Astrocyte (in vitro differentiated cells and primary cell): ENCODE data around the gene GJA10. TPM values are rescaled to one million over a fixed set of nuclear protein-coding genes. Genes with fewer than 3 reads are reported as not detected.
"Not testable (repeated sequence)": the region's sequence is repeated elsewhere in the genome, so short reads cannot be mapped to it uniquely, and the experiment has no call there.

Experiments used
- DNase-seq: peaks from one replicate; pipeline ENCODE4 v3.0.0-alpha.2; 2010; ENCODE audit warnings: low read depth
- FAIRE-seq: peaks from 2 replicates; lab custom pipeline; 2011; peaks lifted over from hg19 to GRCh38; lab: Jason Lieb, UNC
- H2AFZ ChIP-seq: 2 replicates; pipeline ENCODE4 v1.6.0; 2012; ENCODE audit warnings: low read depth, low read length, inconsistent platforms
- H3K27ac ChIP-seq: 2 replicates; pipeline ENCODE4 v1.5.1; 2011; ENCODE audit warnings: low read depth, low read length, inconsistent platforms
- H3K27me3 ChIP-seq: 2 replicates; pipeline ENCODE4 v1.6.0; 2011; ENCODE audit warnings: low read length, inconsistent platforms; ENCODE audit not compliant: insufficient read depth
- H3K36me3 ChIP-seq: 2 replicates; pipeline ENCODE4 v1.5.1; 2011; ENCODE audit warnings: low read length, inconsistent platforms; ENCODE audit not compliant: insufficient read depth
- H3K4me1 ChIP-seq: 2 replicates; pipeline ENCODE4 v1.5.1; 2011; ENCODE audit warnings: low read length, inconsistent platforms; ENCODE audit not compliant: insufficient read depth
- H3K4me2 ChIP-seq: 2 replicates; pipeline ENCODE4 v1.6.0; 2012; ENCODE audit warnings: low read length, inconsistent platforms
- H3K4me3 ChIP-seq: 2 replicates; pipeline ENCODE4 v1.5.1; 2011; ENCODE audit warnings: low read depth, mild to moderate bottlenecking, low read length, inconsistent platforms; ENCODE audit not compliant: insufficient read depth
- H3K79me2 ChIP-seq: 2 replicates; pipeline ENCODE4 v1.6.0; 2012; ENCODE audit warnings: mild to moderate bottlenecking, low read length, inconsistent platforms; ENCODE audit not compliant: insufficient read depth
- H3K9ac ChIP-seq: 2 replicates; pipeline ENCODE4 v1.6.0; 2012; ENCODE audit warnings: mild to moderate bottlenecking, low read length, inconsistent platforms
- H3K9me3 ChIP-seq: 2 replicates; pipeline ENCODE4 v1.5.1; 2012; ENCODE audit warnings: low read depth, mild to moderate bottlenecking, low read length, inconsistent platforms; ENCODE audit not compliant: insufficient read depth
- H4K20me1 ChIP-seq: 2 replicates; pipeline ENCODE4 v1.6.0; 2012; ENCODE audit warnings: low read length, inconsistent platforms; ENCODE audit not compliant: insufficient read depth
- H3K27ac Mint-ChIP-seq: one replicate; pipeline ENCODE4 v1.8.0; 2021; ENCODE audit warnings: mild to moderate bottlenecking, mixed read lengths; ENCODE audit not compliant: unreplicated experiment
- H3K27me3 Mint-ChIP-seq: one replicate; pipeline ENCODE4 v1.8.0; 2021; ENCODE audit warnings: low read depth, mixed read lengths; ENCODE audit not compliant: unreplicated experiment
- H3K36me3 Mint-ChIP-seq: one replicate; pipeline ENCODE4 v1.8.0; 2021; ENCODE audit warnings: low read depth, mixed read lengths; ENCODE audit not compliant: unreplicated experiment
- H3K4me1 Mint-ChIP-seq: one replicate; pipeline ENCODE4 v1.8.0; 2021; ENCODE audit warnings: low read depth, mixed read lengths; ENCODE audit not compliant: unreplicated experiment
- H3K4me3 Mint-ChIP-seq: one replicate; pipeline ENCODE4 v1.8.0; 2021; ENCODE audit warnings: mild to moderate bottlenecking, moderate library complexity, mixed read lengths; ENCODE audit not compliant: unreplicated experiment
- H3K9me3 Mint-ChIP-seq: one replicate; pipeline ENCODE4 v1.8.0; 2021; ENCODE audit warnings: mild to moderate bottlenecking, mixed read lengths; ENCODE audit not compliant: unreplicated experiment
- CTCF ChIP-seq: IDR thresholded peaks from 2 replicates; pipeline ENCODE4 v1.5.1; 2011; ENCODE audit warnings: low read depth, mild to moderate bottlenecking, inconsistent platforms, low read length, moderate library complexity; ENCODE audit not compliant: insufficient read depth
- EZH2 ChIP-seq: IDR thresholded peaks from 2 replicates; pipeline ENCODE4 v1.6.1; 2012; ENCODE audit warnings: mild to moderate bottlenecking, low read length, inconsistent platforms; ENCODE audit not compliant: insufficient read depth
- total RNA-seq: library from RNA; stranded (reverse); gene quantifications from 2 replicates; pipeline ENCODE4 v1.2.1, GENCODE V29; 2021

The GJA10 gene
- total RNA-seq, 1 donor from 2014 or later, result not detected

GRCh38 chr6:89887452-89888137, 6.7 kb upstream of the GJA10 start:
- H3K4me2 ChIP-seq, result no peak overlapping the region
- no peaks in the 10 kb centered on the region for H3K4me1 Mint-ChIP-seq
- H3K27ac Mint-ChIP-seq, result no peak overlapping the region
- FAIRE-seq, result no peak
- H3K79me2 ChIP-seq, result no peaks in the 10 kb centered on the region
- H3K36me3 ChIP-seq, result no peaks in the 10 kb centered on the region
- H3K4me1 ChIP-seq, result no peaks in the 10 kb centered on the region
- no peak overlapping the region for H3K4me3 Mint-ChIP-seq
- no peak overlapping the region for H3K27ac ChIP-seq
- no peaks in the 10 kb centered on the region for H4K20me1 ChIP-seq
- H3K36me3 Mint-ChIP-seq, result no peaks in the 10 kb centered on the region
- DNase-seq, result no peak
- H3K9me3 ChIP-seq, result no peaks in the 10 kb centered on the region
- H3K27me3 ChIP-seq, result peaks cover 15% of the 10 kb centered on the region
- no peak overlapping the region for H3K9ac ChIP-seq
- no peak overlapping the region for H2AFZ ChIP-seq
- no peak overlapping the region for H3K4me3 ChIP-seq
- H3K27me3 Mint-ChIP-seq, result peaks cover 4% of the 10 kb centered on the region
- no peaks in the 10 kb centered on the region for H3K9me3 Mint-ChIP-seq
- TF ChIP-seq EZH2 (no peak), CTCF (no peak)

- peaks cover 15% of the 10 kb centered on the region for H3K27me3 ChIP-seq
- DNase-seq (no peak), FAIRE-seq (no peak)
- H3K4me1 Mint-ChIP-seq, result no peaks in the 10 kb centered on the region
- H3K27ac Mint-ChIP-seq, result no peak overlapping the region
- no peaks in the 10 kb centered on the region for H3K79me2 ChIP-seq
- peaks cover 6% of the 10 kb centered on the region for H3K27me3 Mint-ChIP-seq
- no peak overlapping the region for H3K4me3 Mint-ChIP-seq
- no peak overlapping the region for H3K4me2 ChIP-seq
- no peak overlapping the region for H2AFZ ChIP-seq
- TF ChIP-seq CTCF, result no peak
- no peak for TF ChIP-seq EZH2
- no peak overlapping the region for H3K9ac ChIP-seq
- no peak overlapping the region for H3K27ac ChIP-seq
- no peaks in the 10 kb centered on the region for H3K4me1 ChIP-seq
- H3K36me3 ChIP-seq, result no peaks in the 10 kb centered on the region
- no peak overlapping the region for H3K4me3 ChIP-seq
- H3K9me3 Mint-ChIP-seq, result no peaks in the 10 kb centered on the region
- no peaks in the 10 kb centered on the region for H4K20me1 ChIP-seq
- no peaks in the 10 kb centered on the region for H3K9me3 ChIP-seq
- H3K36me3 Mint-ChIP-seq, result no peaks in the 10 kb centered on the region
Measured at GRCh38 chr6:89888138-89888514, 6.1 kb upstream of the GJA10 start.

- no peak overlapping the region for H3K27ac ChIP-seq
- no peaks in the 10 kb centered on the region for H3K36me3 Mint-ChIP-seq
- no peak overlapping the region for H2AFZ ChIP-seq
- DNase-seq (no peak), FAIRE-seq (no peak)
- H3K4me3 ChIP-seq, result no peak overlapping the region
- H3K79me2 ChIP-seq, result no peaks in the 10 kb centered on the region
- H3K4me1 ChIP-seq, result no peaks in the 10 kb centered on the region
- H3K9me3 ChIP-seq, result no peaks in the 10 kb centered on the region
- H4K20me1 ChIP-seq, result no peaks in the 10 kb centered on the region
- no peak overlapping the region for H3K9ac ChIP-seq
- H3K4me3 Mint-ChIP-seq, result no peak overlapping the region
- peaks cover 6% of the 10 kb centered on the region for H3K27me3 Mint-ChIP-seq
- H3K27ac Mint-ChIP-seq, result no peak overlapping the region
- H3K4me1 Mint-ChIP-seq, result no peaks in the 10 kb centered on the region
- no peaks in the 10 kb centered on the region for H3K9me3 Mint-ChIP-seq
- TF ChIP-seq CTCF, result no peak
- no peak for TF ChIP-seq EZH2
- H3K27me3 ChIP-seq, result peaks cover 15% of the 10 kb centered on the region
- H3K4me2 ChIP-seq, result no peak overlapping the region
- H3K36me3 ChIP-seq, result no peaks in the 10 kb centered on the region
Measured at GRCh38 chr6:89888871-89889270, 5.4 kb upstream of the GJA10 start.

- not testable (repeated sequence) for H3K27ac Mint-ChIP-seq, H3K4me2 ChIP-seq, H3K79me2 ChIP-seq, H3K4me1 ChIP-seq, H4K20me1 ChIP-seq, H3K9me3 ChIP-seq, H3K27ac ChIP-seq, H3K36me3 ChIP-seq, FAIRE-seq, DNase-seq, H3K4me1 Mint-ChIP-seq, H3K4me3 ChIP-seq, H3K9ac ChIP-seq, H2AFZ ChIP-seq, H3K4me3 Mint-ChIP-seq, H3K9me3 Mint-ChIP-seq, H3K27me3 Mint-ChIP-seq, H3K36me3 Mint-ChIP-seq
- H3K27me3 ChIP-seq, result peaks cover 10% of the 10 kb centered on the region
Measured at GRCh38 chr6:89890845-89891528, 3.3 kb upstream of the GJA10 start.
